Measurements from ENCODE around the gene KIDINS220.

The KIDINS220 gene

GRCh38 chr2:8710951-8711350, 126.5 kb downstream of the KIDINS220 start:
- TF ChIP-seq CREB1 (IDR thresholded peaks at IDR 0.05; ENCODE audit: low read depth) = no peak
- no peak for TF ChIP-seq ZBTB7A (IDR thresholded peaks at IDR 0.05; ENCODE audit: low read depth)
- no peak for TF ChIP-seq FOXM1 (IDR thresholded peaks at IDR 0.05; ENCODE audit: borderline replicate concordance, low read depth)
- TF ChIP-seq YY1 (IDR thresholded peaks at IDR 0.05; ENCODE audit: low read depth) = no peak
- no peak for TF ChIP-seq EGR1 (IDR thresholded peaks at IDR 0.05)
- TF ChIP-seq EP300 (IDR thresholded peaks at IDR 0.05; ENCODE audit: borderline replicate concordance) = no peak
- TF ChIP-seq REST (IDR thresholded peaks at IDR 0.05; ENCODE audit: low read depth) = no peak
- no peak for TF ChIP-seq TCF12 (IDR thresholded peaks at IDR 0.05; ENCODE audit: low read depth)
- TF ChIP-seq NFIC (IDR thresholded peaks at IDR 0.05) = no peak
- no peak for TF ChIP-seq TEAD4 (IDR thresholded peaks at IDR 0.05)
- no peak for TF ChIP-seq USF1 (IDR thresholded peaks at IDR 0.05)
- no peak for TF ChIP-seq CEBPB (IDR thresholded peaks at IDR 0.05)
- no peak for TF ChIP-seq MAX (IDR thresholded peaks at IDR 0.05)
- TF ChIP-seq TAF1 (IDR thresholded peaks at IDR 0.05; ENCODE audit: low read depth) = no peak
- no peak for TF ChIP-seq RAD21 (IDR thresholded peaks at IDR 0.05; ENCODE audit: low read depth)

GRCh38 chr2:8709611-8710010, 127.8 kb downstream of the KIDINS220 start:
- TF ChIP-seq CEBPB (IDR thresholded peaks at IDR 0.05) (no peak), MAX (IDR thresholded peaks at IDR 0.05) (no peak), TCF12 (IDR thresholded peaks at IDR 0.05; ENCODE audit: low read depth) (no peak), TAF1 (IDR thresholded peaks at IDR 0.05; ENCODE audit: low read depth) (no peak), USF1 (IDR thresholded peaks at IDR 0.05) (no peak), CREB1 (IDR thresholded peaks at IDR 0.05; ENCODE audit: low read depth) (no peak), EP300 (IDR thresholded peaks at IDR 0.05; ENCODE audit: borderline replicate concordance) (no peak), TEAD4 (IDR thresholded peaks at IDR 0.05) (no peak), RAD21 (IDR thresholded peaks at IDR 0.05; ENCODE audit: low read depth) (no peak), REST (IDR thresholded peaks at IDR 0.05; ENCODE audit: low read depth) (no peak), ZBTB7A (IDR thresholded peaks at IDR 0.05; ENCODE audit: low read depth) (no peak)

- TF ChIP-seq EGR1 (IDR thresholded peaks at IDR 0.05) (no peak), USF1 (IDR thresholded peaks at IDR 0.05) (no peak), YY1 (IDR thresholded peaks at IDR 0.05; ENCODE audit: low read depth) (no peak), FOXM1 (IDR thresholded peaks at IDR 0.05; ENCODE audit: borderline replicate concordance, low read depth) (no peak), CEBPB (IDR thresholded peaks at IDR 0.05) (no peak), ZBTB7A (IDR thresholded peaks at IDR 0.05; ENCODE audit: low read depth) (no peak), MAX (IDR thresholded peaks at IDR 0.05) (no peak), TAF1 (IDR thresholded peaks at IDR 0.05; ENCODE audit: low read depth) (no peak), RAD21 (IDR thresholded peaks at IDR 0.05; ENCODE audit: low read depth) (no peak), REST (IDR thresholded peaks at IDR 0.05; ENCODE audit: low read depth) (no peak), CREB1 (IDR thresholded peaks at IDR 0.05; ENCODE audit: low read depth) (no peak), TEAD4 (IDR thresholded peaks at IDR 0.05) (no peak), EP300 (IDR thresholded peaks at IDR 0.05; ENCODE audit: borderline replicate concordance) (no peak), TCF12 (IDR thresholded peaks at IDR 0.05; ENCODE audit: low read depth) (no peak), NFIC (IDR thresholded peaks at IDR 0.05) (no peak)
Measured at GRCh38 chr2:8704906-8705305, 132.5 kb downstream of the KIDINS220 start.

Measured in Ishikawa (cell line).